Uterus (tissue), 4 donors: ENCODE results near the gene PLXNA4. TPM values are rescaled to one million over a fixed set of nuclear protein-coding genes. Genes with fewer than 3 reads are reported as not detected.

Experiments
- DNase-seq, 2 donors: peaks; one replicate each; pipeline ENCODE4 v3.0.0-alpha.2; 2019 to 2020
- H3K27ac ChIP-seq, 2 donors: fragments of 200-600 bp; sonication (generic); 1 replicate in 1 of 2; 2 replicates in 1 of 2; pipeline ENCODE4 v1.5.1; 2016 to 2018
- H3K27me3 ChIP-seq, 2 donors: fragments of 200-600 bp; sonication (generic); one replicate each; pipeline ENCODE4 v1.5.1; 2018 to 2019; ENCODE audit warnings: control low read depth in 1 of 2
- H3K36me3 ChIP-seq, 2 donors: fragments of 200-600 bp; sonication (generic); one replicate each; pipeline ENCODE4 v1.5.1; 2019; ENCODE audit warnings: control low read depth in 1 of 2
- H3K4me1 ChIP-seq, 2 donors: fragments of 200-600 bp; sonication (generic); one replicate each; pipeline ENCODE4 v1.5.1; 2018 to 2019; ENCODE audit warnings: control low read depth in 1 of 2
- H3K4me3 ChIP-seq, 2 donors: fragments of 200-600 bp; sonication (generic); 1 replicate in 1 of 2; 2 replicates in 1 of 2; pipeline ENCODE4 v1.5.1; 2018 to 2019; ENCODE audit warnings: mild to moderate bottlenecking in 1 of 2
- H3K9me3 ChIP-seq, 2 donors: fragments of 200-600 bp; sonication (generic); one replicate each; pipeline ENCODE4 v1.5.1; 2019; ENCODE audit warnings: control low read depth in 1 of 2
- CTCF ChIP-seq, 4 experiments: fragments of 200-600 bp in 2 of 4; fragments of 450-650 bp in 2 of 4; sonication (generic) in 2 of 4; IDR thresholded peaks; one replicate each; pipeline ENCODE4 v1.5.1; 2016 to 2019; ENCODE audit warnings: antibody characterized with exemption in 4 of 4, mild to moderate bottlenecking in 2 of 4, moderate library complexity in 1 of 4
- POLR2A ChIP-seq, 2 donors: fragments of 450-650 bp; IDR thresholded peaks; one replicate each; pipeline ENCODE4 v1.6.1; 2016; ENCODE audit warnings: antibody characterized with exemption in 2 of 2, mild to moderate bottlenecking in 1 of 2, moderate library complexity in 1 of 2
- intact Hi-C: fragments of 100-400 bp; cut with DNase I; formaldehyde crosslinking; loops from one replicate; pipeline ENCODE4 v1.15.1; 2023; ENCODE audit warnings: low total_unique reads
- total RNA-seq, 4 donors: library from RNA; depleted of rRNA in 3 of 4; stranded (reverse); fragments of >200 nt in 3 of 4; gene quantifications; one replicate each; pipeline versions ENCODE4 v1.1.0 to v1.2.4, GENCODE V29; 2014 to 2023
- donor health status: DM: yes; HTN: yes; CAD: no.

Gene PLXNA4
- total RNA-seq, 4 donors from 2014 or later = 4.1 to 16.5 (median 7.7) TPM

GRCh38 chr7:132296820-132297219 lies 279.4 kb downstream of the PLXNA4 start:
- no peak for TF ChIP-seq POLR2A (IDR thresholded peaks at IDR 0.05)
- TF ChIP-seq CTCF (IDR thresholded peaks at IDR 0.05) = no peak
- H3K9me3 ChIP-seq = no peaks in the 10 kb centered on the region
- intact Hi-C loops = no loop called here

GRCh38 chr7:132295175-132295574 lies 281.1 kb downstream of the PLXNA4 start:
- intact Hi-C loops = no loop called here
- TF ChIP-seq CTCF (IDR thresholded peaks at IDR 0.05) (no peak), POLR2A (IDR thresholded peaks at IDR 0.05) (no peak)
- H3K36me3 ChIP-seq = no peaks in the 10 kb centered on the region

More at GRCh38 chr7:132296820-132297219, 279.4 kb downstream of the PLXNA4 start:
- no peak overlapping the region for H3K4me3 ChIP-seq
- no peaks in the 10 kb centered on the region for H3K4me1 ChIP-seq
- H3K36me3 ChIP-seq = no peaks in the 10 kb centered on the region
- no peak for DNase-seq
- H3K27ac ChIP-seq = no peak overlapping the region
- no peaks in the 10 kb centered on the region for H3K27me3 ChIP-seq

GRCh38 chr7:132292803-132293202 lies 283.5 kb downstream of the PLXNA4 start:
- Histone ChIP-seq H3K27me3 (no peaks in the 10 kb centered on the region), H3K4me1 (no peaks in the 10 kb centered on the region), H3K36me3 (no peaks in the 10 kb centered on the region), H3K27ac (no peak overlapping the region), H3K4me3 (no peak overlapping the region), H3K9me3 (no peaks in the 10 kb centered on the region)
- TF ChIP-seq POLR2A (IDR thresholded peaks at IDR 0.05) (no peak), CTCF (IDR thresholded peaks at IDR 0.05) (no peak)
- DNase-seq = peak in 1 of 2 donors; percentile 17
- intact Hi-C loops = no loop called here

More at GRCh38 chr7:132295175-132295574, 281.1 kb downstream of the PLXNA4 start:
- no peaks in the 10 kb centered on the region for H3K27me3 ChIP-seq
- no peak overlapping the region for H3K4me3 ChIP-seq
- H3K27ac ChIP-seq = no peak overlapping the region
- DNase-seq = no peak
- no peaks in the 10 kb centered on the region for H3K9me3 ChIP-seq
- no peaks in the 10 kb centered on the region for H3K4me1 ChIP-seq

GRCh38 chr7:132291481-132291880 lies 284.8 kb downstream of the PLXNA4 start:
- DNase-seq = no peak
- Histone ChIP-seq H3K27ac (no peak overlapping the region), H3K27me3 (no peaks in the 10 kb centered on the region), H3K36me3 (no peaks in the 10 kb centered on the region), H3K4me3 (no peak overlapping the region), H3K9me3 (no peaks in the 10 kb centered on the region), H3K4me1 (no peaks in the 10 kb centered on the region)
- no peak for TF ChIP-seq CTCF (IDR thresholded peaks at IDR 0.05)
- no peak for TF ChIP-seq POLR2A (IDR thresholded peaks at IDR 0.05)
- intact Hi-C loops = no loop called here

GRCh38 chr7:132290021-132290420 lies 286.2 kb downstream of the PLXNA4 start:
- Histone ChIP-seq H3K36me3 (no peaks in the 10 kb centered on the region), H3K9me3 (no peaks in the 10 kb centered on the region), H3K27me3 (no peaks in the 10 kb centered on the region), H3K27ac (no peak overlapping the region), H3K4me3 (no peak overlapping the region), H3K4me1 (no peaks in the 10 kb centered on the region)
- DNase-seq = no peak
- intact Hi-C loops = no loop called here
- TF ChIP-seq CTCF (IDR thresholded peaks at IDR 0.05) (no peak), POLR2A (IDR thresholded peaks at IDR 0.05) (no peak)
